ENCODE results near the gene RGS6. TPM values are rescaled to one million over a fixed set of nuclear protein-coding genes. Genes with fewer than 3 reads are reported as not detected.

Gene RGS6
- total RNA-seq, 1 donor from 2014 or later = 0.24 TPM

DNA sequence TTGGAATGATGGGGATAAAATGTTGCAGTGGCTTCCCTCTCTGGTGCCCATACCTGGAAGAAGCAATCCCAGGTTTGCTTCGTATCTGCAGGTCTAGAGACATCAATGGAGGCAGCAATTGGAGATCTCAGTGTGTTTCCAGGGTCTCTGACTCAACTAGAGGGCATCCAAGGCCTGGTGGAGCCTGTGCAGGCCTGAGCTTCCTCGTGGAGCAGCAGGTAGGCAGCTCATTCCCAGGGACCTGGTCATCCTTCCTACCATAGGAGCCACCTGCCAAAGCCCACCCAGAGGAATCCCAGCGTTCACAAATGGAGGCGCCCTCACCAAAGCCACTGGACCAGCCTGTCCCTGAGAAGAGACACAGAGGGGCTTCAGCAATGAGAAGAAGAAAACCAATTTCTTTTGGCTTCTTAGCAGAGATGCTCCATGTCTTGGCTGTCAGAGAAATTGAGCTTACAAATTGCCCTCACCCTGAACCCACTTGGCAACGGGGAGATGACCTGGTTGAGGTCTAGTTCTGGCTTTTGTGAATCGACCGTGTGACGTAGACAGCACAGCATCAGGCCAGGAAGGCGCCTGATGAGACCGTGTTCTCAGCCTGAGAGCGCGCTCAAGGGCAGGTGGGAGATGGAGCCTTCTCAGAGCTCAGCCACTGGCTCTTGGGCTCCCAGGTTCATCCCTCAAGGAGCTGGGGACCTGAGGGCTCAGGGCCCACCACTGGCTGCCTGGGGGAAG lies 678.0 kb downstream of the RGS6 start:
- Mint-ChIP-seq H3K4me1 (ENCODE audit: unreplicated experiment) (peaks cover 45% of the 10 kb centered on the region), H3K36me3 (ENCODE audit: unreplicated experiment) (no peaks in the 10 kb centered on the region), H3K27ac (ENCODE audit: unreplicated experiment) (no peak overlapping the region), H3K27me3 (ENCODE audit: unreplicated experiment) (no peaks in the 10 kb centered on the region), H3K4me3 (ENCODE audit: unreplicated experiment) (no peak overlapping the region), H3K9me3 (ENCODE audit: unreplicated experiment) (no peaks in the 10 kb centered on the region)
- TF ChIP-seq, protein P1, sequence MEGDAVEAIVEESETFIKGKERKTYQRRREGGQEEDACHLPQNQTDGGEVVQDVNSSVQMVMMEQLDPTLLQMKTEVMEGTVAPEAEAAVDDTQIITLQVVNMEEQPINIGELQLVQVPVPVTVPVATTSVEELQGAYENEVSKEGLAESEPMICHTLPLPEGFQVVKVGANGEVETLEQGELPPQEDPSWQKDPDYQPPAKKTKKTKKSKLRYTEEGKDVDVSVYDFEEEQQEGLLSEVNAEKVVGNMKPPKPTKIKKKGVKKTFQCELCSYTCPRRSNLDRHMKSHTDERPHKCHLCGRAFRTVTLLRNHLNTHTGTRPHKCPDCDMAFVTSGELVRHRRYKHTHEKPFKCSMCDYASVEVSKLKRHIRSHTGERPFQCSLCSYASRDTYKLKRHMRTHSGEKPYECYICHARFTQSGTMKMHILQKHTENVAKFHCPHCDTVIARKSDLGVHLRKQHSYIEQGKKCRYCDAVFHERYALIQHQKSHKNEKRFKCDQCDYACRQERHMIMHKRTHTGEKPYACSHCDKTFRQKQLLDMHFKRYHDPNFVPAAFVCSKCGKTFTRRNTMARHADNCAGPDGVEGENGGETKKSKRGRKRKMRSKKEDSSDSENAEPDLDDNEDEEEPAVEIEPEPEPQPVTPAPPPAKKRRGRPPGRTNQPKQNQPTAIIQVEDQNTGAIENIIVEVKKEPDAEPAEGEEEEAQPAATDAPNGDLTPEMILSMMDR (IDR thresholded peaks at IDR 0.05) = no peak
- peak; percentile 69 for DNase-seq (ENCODE audit: extremely low spot score, unreplicated experiment)

DNA sequence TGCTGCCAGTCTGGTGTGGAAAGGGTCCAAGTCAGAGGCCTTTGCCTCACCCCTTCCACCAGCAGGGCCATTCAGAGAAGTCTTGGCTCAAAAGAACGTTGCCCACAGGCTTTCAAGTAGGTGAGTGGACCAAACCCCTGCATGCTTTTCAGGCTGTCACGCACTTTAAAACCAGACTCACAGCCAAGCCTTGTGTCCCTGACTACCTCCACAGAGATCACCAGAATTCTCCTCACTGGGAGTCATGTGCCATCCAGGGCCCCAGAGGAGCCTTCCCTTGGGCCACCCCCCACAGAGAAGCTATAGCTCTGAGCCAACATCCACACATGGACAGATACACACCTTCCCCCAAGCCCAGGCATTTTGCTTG lies 678.6 kb downstream of the RGS6 start:
- H3K27ac Mint-ChIP-seq (ENCODE audit: unreplicated experiment) = no peak overlapping the region
- TF ChIP-seq, protein P1 (IDR thresholded peaks at IDR 0.05) = no peak
- H3K4me3 Mint-ChIP-seq (ENCODE audit: unreplicated experiment) = no peak overlapping the region
- peaks cover 50% of the 10 kb centered on the region for H3K4me1 Mint-ChIP-seq (ENCODE audit: unreplicated experiment)
- peak; percentile 72 for DNase-seq (ENCODE audit: extremely low spot score, unreplicated experiment)
- no peaks in the 10 kb centered on the region for H3K36me3 Mint-ChIP-seq (ENCODE audit: unreplicated experiment)
- no peaks in the 10 kb centered on the region for H3K27me3 Mint-ChIP-seq (ENCODE audit: unreplicated experiment)
- no peaks in the 10 kb centered on the region for H3K9me3 Mint-ChIP-seq (ENCODE audit: unreplicated experiment)

DNA sequence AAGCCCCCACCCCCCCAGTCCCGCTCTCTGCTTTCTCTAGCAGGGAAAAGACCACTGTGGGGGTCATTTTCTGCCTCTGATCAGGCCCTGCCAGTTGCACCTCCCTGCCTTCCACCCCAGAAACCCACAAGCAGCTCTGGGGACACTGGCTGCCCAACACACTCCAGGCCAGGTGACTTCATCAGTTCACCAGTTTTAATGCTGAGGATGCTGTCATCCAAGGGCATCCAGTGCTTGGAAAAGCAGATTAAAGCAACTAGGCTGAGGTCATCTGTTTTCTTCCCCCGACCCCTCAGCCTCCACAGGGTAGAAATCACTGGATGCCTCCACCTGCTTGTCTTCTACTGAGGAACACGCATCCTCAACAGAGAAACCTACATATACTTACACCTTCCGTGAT lies 679.3 kb downstream of the RGS6 start:
- no peak overlapping the region for H3K4me3 Mint-ChIP-seq (ENCODE audit: unreplicated experiment)
- TF ChIP-seq, protein P1 (IDR thresholded peaks at IDR 0.05) = no peak
- peaks cover 57% of the 10 kb centered on the region for H3K4me1 Mint-ChIP-seq (ENCODE audit: unreplicated experiment)
- no peaks in the 10 kb centered on the region for H3K9me3 Mint-ChIP-seq (ENCODE audit: unreplicated experiment)
- no peaks in the 10 kb centered on the region for H3K36me3 Mint-ChIP-seq (ENCODE audit: unreplicated experiment)
- H3K27ac Mint-ChIP-seq (ENCODE audit: unreplicated experiment) = no peak overlapping the region
- DNase-seq (ENCODE audit: extremely low spot score, unreplicated experiment) = peak; percentile 21
- no peaks in the 10 kb centered on the region for H3K27me3 Mint-ChIP-seq (ENCODE audit: unreplicated experiment)

DNA sequence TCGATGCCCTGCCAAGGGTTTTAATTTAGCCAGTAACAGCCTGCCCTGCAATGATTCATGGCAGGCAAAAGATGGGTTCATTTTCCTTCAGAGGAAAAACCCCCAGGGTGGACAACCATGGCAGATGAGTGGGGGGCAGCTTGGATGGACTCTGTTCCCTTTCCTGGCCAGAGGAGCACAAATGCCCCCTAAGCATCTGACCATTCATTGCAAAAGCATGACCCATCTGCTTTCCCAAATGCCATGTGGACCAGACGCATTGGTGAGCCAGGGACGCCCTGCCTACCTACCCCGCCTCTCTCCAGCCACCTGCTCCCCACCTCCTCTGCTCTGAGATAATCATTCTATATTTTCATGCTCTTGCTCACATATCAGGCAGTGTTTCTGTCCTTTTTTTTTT lies 679.8 kb downstream of the RGS6 start:
- Mint-ChIP-seq H3K27me3 (ENCODE audit: unreplicated experiment) (no peaks in the 10 kb centered on the region), H3K9me3 (ENCODE audit: unreplicated experiment) (no peaks in the 10 kb centered on the region), H3K27ac (ENCODE audit: unreplicated experiment) (no peak overlapping the region), H3K4me1 (ENCODE audit: unreplicated experiment) (peaks cover 62% of the 10 kb centered on the region), H3K36me3 (ENCODE audit: unreplicated experiment) (no peaks in the 10 kb centered on the region), H3K4me3 (ENCODE audit: unreplicated experiment) (no peak overlapping the region)
- DNase-seq (ENCODE audit: extremely low spot score, unreplicated experiment) = peak; percentile 68
- TF ChIP-seq, protein P1 (IDR thresholded peaks at IDR 0.05) = no peak

DNA sequence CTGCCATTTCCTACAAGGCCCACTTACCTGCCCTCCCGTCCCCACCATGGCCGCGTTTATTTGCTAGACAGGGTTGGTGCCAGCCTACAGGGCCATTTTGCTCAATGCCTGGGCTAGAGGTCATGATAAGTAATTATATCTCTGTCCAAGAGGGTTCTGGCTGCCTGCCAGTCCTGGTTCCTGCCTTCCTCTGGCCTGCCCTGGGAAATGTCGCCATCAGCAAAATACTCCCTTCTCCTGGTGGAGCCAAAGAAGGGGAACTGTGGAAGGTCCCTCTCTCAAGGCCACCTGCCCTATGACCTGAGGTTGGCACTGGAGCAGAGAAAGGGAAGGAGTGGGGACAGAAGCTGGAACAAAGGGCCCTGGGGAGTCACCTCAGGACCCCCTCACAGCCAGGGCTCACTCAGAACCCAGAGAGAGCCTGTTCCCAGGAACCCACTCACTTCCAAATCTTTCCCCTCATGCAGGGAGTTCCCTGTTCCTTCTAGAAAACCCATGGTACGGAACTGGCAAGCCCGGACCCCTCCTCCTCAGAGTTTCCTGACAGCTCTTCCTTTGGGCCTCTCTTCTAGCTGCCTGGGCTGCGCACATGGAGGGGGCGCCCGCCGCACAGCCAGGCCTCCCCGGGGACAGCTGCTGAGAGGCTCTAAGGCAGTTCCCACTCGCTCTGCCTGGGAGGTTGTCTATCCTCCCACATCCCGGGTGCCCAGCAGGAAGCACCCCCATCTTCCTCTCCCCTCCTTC lies 681.2 kb downstream of the RGS6 start:
- Mint-ChIP-seq H3K36me3 (ENCODE audit: unreplicated experiment) (no peaks in the 10 kb centered on the region), H3K4me1 (ENCODE audit: unreplicated experiment) (peaks cover 62% of the 10 kb centered on the region), H3K27ac (ENCODE audit: unreplicated experiment) (no peak overlapping the region), H3K4me3 (ENCODE audit: unreplicated experiment) (no peak overlapping the region), H3K27me3 (ENCODE audit: unreplicated experiment) (no peaks in the 10 kb centered on the region), H3K9me3 (ENCODE audit: unreplicated experiment) (no peaks in the 10 kb centered on the region)
- DNase-seq (ENCODE audit: extremely low spot score, unreplicated experiment) = peak; percentile 67
- TF ChIP-seq, protein P1 (IDR thresholded peaks at IDR 0.05) = no peak

Data from osteocyte (in vitro differentiated cells).